D721Med (cell line): Measurements from ENCODE around the gene PRPS1.
"Not testable (repeated sequence)": the region's sequence is repeated elsewhere in the genome, so short reads cannot be mapped to it uniquely, and the experiment has no call there.

Experiments used
- DNase-seq: peaks from one replicate; pipeline ENCODE4 v3.0.0; 2011; ENCODE audit warnings: low spot score; ENCODE audit not compliant: insufficient read length
- FAIRE-seq: peaks from 2 replicates; lab custom pipeline; 2011; peaks lifted over from hg19 to GRCh38; lab: Jason Lieb, UNC
- CTCF ChIP-seq: IDR thresholded peaks from 2 replicates; pipeline ENCODE4 v1.5.1; 2012; ENCODE audit warnings: mild to moderate bottlenecking, control low read depth; ENCODE audit not compliant: insufficient read depth; ENCODE audit errors: missing control alignments

The PRPS1 gene

GRCh38 chrX:107667426-107667825, 39.1 kb downstream of the PRPS1 start:
- TF ChIP-seq CTCF: no peak
- FAIRE-seq: no peak
- DNase-seq: no peak

DNA sequence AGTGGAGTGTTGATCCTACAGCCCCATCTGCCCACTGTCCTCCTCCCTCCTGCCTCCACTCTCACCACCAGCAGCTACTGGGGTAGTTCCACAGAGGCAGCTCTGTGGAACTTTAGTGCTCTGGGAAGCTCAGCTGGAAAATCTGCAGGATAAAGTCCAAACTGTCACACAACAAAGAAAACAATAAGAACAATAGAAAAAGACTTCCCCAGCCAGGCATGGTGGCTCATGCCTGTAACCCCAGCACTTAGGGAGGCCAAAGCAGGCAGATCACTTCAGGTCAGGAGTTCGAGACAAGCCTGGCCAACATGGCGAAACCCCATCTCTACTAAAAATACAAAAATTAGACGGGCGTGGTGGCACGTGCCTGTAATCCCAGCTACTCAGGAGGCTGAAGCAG, 40.4 kb downstream of the PRPS1 start:
- DNase-seq, FAIRE-seq: not testable (repeated sequence)

GRCh38 chrX:107669261-107669660, 41.0 kb downstream of the PRPS1 start:
- no peak for DNase-seq
- TF ChIP-seq CTCF: no peak
- no peak for FAIRE-seq

- DNase-seq (no peak), FAIRE-seq (no peak)
- no peak for TF ChIP-seq CTCF
Measured at GRCh38 chrX:107669885-107670628, 41.7 kb downstream of the PRPS1 start.

DNA sequence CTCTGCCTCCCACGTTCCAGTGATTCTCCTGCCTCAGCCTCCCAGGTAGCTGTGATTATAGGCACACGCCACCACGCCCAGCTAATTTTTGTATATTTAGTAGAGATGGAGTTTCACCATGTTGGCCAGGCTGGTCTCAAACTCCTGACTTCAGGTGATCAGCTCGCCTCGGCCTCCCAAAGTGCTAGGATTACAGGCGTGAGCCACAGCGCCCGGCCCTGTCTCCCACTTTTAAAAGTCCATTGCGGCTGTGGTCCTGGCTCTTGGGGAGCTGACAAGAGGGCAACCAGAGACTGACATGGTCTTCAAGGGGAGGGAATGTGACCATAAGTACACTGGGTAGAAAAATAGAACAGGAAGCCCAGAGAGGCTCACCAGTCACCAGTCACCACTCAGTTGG, 42.9 kb downstream of the PRPS1 start:
- not testable (repeated sequence) for FAIRE-seq, DNase-seq

GRCh38 chrX:107672955-107673378, 44.7 kb downstream of the PRPS1 start:
- TF ChIP-seq CTCF: peak; percentile 47
- DNase-seq: no peak
- no peak for FAIRE-seq

GRCh38 chrX:107673431-107673830, 45.1 kb downstream of the PRPS1 start:
- FAIRE-seq: no peak
- TF ChIP-seq CTCF: no peak

GRCh38 chrX:107673933-107674479, 45.7 kb downstream of the PRPS1 start:
- no peak for TF ChIP-seq CTCF
- FAIRE-seq (no peak), DNase-seq (no peak)

More at GRCh38 chrX:107673431-107673830, 45.1 kb downstream of the PRPS1 start:
- no peak for DNase-seq
